D721Med (cell line): ENCODE measurements around the gene CD209.

Experiments used
- DNase-seq: peaks from one replicate; pipeline ENCODE4 v3.0.0; 2011; ENCODE audit warnings: low spot score; ENCODE audit not compliant: insufficient read length
- FAIRE-seq: peaks from 2 replicates; lab custom pipeline; 2011; peaks lifted over from hg19 to GRCh38; lab: Jason Lieb, UNC
- TF ChIP-seq, protein P1 (sequence below): IDR thresholded peaks from 2 replicates; pipeline ENCODE4 v1.5.1; 2012; ENCODE audit warnings: mild to moderate bottlenecking, control low read depth; ENCODE audit not compliant: insufficient read depth; ENCODE audit errors: missing control alignments

CD209 gene

DNA sequence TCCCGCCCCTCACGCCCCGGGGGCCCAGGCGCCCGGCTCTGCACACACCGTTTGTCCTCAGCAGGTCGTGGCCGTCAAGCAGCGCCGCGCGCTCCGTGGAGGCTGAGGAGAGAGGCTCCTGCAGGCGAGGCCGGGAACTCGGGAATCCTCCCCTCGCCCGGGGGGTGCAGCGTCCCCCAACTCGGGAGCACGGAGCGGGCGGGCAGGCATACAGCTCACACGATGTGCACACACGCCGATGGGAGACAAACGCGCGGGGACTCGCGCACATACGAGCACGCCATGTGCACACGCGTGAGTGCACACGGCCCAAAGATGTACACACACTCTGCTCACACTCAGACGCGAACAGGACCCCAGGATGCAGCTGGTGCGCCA, 16.1 kb downstream of the CD209 start:
- DNase-seq: no peak
- TF ChIP-seq, protein P1, sequence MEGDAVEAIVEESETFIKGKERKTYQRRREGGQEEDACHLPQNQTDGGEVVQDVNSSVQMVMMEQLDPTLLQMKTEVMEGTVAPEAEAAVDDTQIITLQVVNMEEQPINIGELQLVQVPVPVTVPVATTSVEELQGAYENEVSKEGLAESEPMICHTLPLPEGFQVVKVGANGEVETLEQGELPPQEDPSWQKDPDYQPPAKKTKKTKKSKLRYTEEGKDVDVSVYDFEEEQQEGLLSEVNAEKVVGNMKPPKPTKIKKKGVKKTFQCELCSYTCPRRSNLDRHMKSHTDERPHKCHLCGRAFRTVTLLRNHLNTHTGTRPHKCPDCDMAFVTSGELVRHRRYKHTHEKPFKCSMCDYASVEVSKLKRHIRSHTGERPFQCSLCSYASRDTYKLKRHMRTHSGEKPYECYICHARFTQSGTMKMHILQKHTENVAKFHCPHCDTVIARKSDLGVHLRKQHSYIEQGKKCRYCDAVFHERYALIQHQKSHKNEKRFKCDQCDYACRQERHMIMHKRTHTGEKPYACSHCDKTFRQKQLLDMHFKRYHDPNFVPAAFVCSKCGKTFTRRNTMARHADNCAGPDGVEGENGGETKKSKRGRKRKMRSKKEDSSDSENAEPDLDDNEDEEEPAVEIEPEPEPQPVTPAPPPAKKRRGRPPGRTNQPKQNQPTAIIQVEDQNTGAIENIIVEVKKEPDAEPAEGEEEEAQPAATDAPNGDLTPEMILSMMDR: no peak
- no peak for FAIRE-seq

DNA sequence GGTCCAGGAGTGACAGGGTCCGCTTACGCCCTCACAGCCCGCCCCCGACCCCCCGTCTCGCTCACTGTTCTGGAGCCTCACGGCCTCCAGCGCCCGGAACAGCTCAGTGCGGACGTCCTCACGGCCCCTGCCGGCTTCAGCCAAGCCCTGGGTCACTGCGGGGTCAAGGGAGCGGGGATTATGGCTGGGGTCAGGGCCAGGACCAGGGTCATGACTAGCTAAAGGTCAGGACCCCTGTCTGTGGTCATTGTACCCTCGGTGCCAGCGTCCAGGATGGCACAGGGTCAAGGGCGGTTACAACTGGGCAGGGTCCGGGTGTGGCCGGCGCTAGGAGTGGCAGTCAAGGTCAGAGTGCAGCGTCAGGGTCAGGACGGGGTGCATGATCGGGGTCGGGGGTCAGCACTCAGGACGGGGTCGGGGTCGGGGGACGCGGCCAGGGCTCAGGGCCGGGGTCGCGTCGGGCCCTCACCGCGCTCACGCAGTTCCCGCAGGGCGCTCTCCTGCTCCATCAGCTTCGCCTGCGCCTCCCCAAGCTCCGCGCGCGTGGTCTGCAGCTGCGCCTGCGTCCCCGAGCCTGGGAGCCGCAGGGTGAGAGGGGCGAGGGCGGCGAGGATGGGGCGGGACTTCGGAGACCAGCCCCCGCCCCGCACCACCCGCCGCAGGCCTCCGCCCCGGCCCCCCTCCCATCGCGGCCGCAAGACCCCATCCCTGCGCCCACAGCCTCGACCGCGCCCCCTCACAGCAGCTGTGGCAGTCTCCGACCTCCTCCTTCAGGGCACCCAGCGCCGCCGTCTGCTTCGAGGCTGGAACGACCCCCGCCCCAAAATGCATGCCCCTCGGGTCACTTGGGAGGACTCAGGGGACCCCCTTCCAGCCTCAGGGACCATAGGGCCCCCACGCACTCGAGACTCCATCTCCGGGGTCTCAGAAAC, 16.8 kb downstream of the CD209 start:
- TF ChIP-seq, protein P1: no peak
- DNase-seq (no peak), FAIRE-seq (no peak)

DNA sequence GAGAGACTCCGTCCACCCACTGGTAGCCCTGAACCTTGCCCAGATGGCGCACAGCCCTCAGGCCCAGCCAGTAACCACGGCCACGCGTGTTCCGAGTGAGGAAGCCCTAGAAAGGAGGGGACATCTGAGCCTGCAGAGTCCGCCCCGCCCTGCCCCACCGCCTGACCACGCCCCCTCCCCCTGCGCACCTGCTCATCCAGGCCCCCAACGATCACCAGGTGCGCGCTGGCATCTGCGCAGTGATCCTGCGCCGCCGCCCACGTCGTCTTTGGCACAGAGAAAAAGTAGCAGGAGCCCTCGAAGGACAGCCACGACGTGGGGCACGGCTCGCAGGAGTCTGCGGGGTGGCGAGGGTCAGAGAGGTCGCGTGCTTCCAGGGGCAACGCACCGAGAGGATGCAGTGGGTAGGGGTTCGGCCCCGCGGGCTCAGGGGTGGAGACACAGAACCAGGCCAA, 17.5 kb downstream of the CD209 start:
- FAIRE-seq: no peak
- TF ChIP-seq, protein P1: no peak

DNA sequence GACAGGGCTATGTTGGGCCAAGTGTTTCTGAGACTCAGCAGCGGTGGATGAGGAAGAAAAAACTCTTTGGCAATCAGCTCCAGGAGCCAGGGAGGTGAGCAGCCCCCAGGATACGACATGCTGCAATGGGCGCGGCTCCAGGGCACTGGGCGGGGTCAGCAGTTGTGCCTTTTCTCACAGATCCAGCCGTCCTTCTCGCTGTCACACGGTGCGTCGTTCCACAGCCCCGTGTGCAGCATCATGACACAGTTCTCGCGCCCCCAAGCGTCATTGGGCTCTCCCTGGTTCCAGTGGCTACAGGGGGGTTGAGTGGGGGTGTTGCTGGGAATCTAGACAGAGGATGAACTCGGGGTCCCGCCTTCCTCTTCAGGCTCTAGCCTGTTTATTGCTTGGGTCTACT, 18.1 kb downstream of the CD209 start:
- TF ChIP-seq, protein P1: no peak
- no peak for FAIRE-seq
- DNase-seq: no peak

More for the DNA sequence above, 17.5 kb downstream of the CD209 start:
- no peak for DNase-seq

DNA sequence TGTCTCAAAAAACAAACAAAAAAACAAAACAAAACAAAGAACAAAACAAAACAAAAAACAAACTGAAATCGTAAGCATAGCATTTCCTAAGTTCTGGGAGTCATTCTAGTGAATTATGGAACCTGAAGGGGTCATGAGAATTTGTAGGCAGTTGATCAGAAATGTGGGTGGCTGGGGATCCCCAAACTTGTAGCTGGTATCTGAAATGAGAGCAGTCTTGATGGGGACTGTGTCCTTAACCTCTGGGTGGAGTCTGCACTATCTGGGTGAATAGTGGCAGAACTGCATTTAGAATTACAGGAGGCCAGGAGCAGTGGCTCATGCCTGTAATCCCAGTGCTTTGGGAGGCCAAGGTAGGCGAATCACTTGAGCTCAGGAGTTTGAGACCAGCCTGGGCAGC, 21.5 kb downstream of the CD209 start:
- TF ChIP-seq, protein P1: no peak
- FAIRE-seq (no peak), DNase-seq (no peak)

DNA sequence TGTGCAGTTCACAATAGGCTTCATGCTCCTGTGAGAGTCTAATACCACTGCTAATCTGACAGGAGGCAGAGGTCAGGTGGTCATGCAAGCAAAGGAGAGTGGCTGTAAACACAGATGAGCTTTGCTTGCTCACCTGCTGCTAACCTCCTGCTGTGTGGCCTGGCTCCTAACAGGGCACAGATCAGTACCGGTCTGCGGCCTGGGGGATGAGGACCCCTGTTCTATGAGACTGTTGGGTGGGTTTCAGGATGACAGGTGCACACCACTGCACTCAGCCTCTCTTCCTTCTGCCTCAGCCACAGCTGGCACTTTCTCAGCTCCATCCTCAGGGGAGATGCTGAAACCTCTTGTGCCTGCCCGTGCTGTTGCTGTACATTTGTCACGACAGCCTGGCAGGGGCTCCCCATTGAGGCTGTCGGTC, 25.1 kb downstream of the CD209 start:
- FAIRE-seq: peak; percentile 78
- TF ChIP-seq, protein P1: no peak
- DNase-seq: no peak

DNA sequence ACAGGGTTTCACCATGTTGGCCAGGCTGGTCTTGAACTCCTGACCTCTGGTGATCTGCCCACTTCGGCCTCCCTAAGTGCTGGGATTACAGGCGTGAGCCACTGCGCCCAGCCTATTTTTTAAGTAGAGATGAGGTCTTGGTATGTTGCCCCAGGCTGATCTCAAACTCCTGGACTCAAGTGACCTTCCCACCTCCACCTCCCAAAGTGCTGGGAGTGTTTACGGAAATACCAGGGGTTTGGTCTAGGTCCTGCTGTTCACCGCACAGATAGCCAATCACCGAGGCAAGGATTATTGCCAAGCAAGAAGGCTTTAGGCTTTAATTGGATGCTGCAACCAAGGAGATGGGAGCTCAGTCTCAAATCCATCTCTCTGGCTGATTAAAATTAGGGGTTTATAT, 27.0 kb downstream of the CD209 start:
- FAIRE-seq (no peak), DNase-seq (no peak)
- TF ChIP-seq, protein P1: no peak
